ENCODE measurements around the gene NOL11. TPM values are rescaled to one million over a fixed set of nuclear protein-coding genes. Genes with fewer than 3 reads are reported as not detected.

NOL11 gene
- total and polyA plus RNA-seq, 2 of the 4 experiments (the other 2 are of a cell fraction), result 26.2 to 58.3 TPM

DNA sequence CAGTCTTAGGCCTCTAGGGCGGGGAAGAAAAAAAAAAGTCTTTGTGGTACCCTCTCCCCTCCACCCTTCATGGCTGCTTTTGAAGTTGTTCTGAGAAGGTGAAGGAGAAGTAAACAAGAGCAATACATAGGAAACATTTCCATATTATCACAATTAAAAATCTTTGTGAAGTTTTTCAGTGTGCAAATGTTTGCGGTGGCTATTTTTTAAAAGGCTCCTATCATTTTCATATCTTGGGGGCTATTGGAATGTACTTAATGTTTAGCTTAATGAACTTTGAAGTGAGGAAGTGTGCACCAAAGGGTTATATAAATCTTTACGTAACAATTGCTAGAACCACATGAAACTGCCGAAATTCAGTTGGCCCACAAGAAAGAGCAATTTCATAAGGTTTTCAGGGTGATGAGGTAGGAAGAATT is 7.6 kb downstream of the NOL11 start:
- ATAC-seq (ENCODE audit: low read depth) (no peak), DNase-seq (no peak)
- Histone ChIP-seq H4K8ac (ENCODE audit: low read depth in 2 of 2, low read length in 2 of 2) (no peak overlapping the region), H3K18ac (ENCODE audit: low read depth, low read length) (no peak overlapping the region), H2AK5ac (ENCODE audit: low read depth, low read length) (no peak overlapping the region), H3K14ac (replicated peaks; ENCODE audit: low read depth, low read length) (no peak overlapping the region), H3K27me3 (ENCODE audit: control insufficient read depth, insufficient read depth, low read length) (no peaks in the 10 kb centered on the region), H4K5ac (ENCODE audit: low read depth, low read length) (no peak overlapping the region), H3K36me3 (ENCODE audit: control insufficient read depth, insufficient read depth, low read length) (peaks cover 52% of the 10 kb centered on the region), H2AK9ac (replicated peaks; ENCODE audit: low read depth, low read length, poor library complexity) (no peak overlapping the region), H3K79me1 (ENCODE audit: low read depth in 1 of 2, low read length in 2 of 2) (peaks cover 10 to 12% of the 10 kb centered on the region in 2 experiments; a peak in 2 of 4 replicates), H3K9me1 (ENCODE audit: insufficient read depth, low read length) (no peaks in the 10 kb centered on the region), H3K27ac (ENCODE audit: insufficient read depth, low read length) (no peak overlapping the region), H3K9ac (ENCODE audit: low read depth, low read length) (no peak overlapping the region), H2BK15ac (ENCODE audit: low read depth, low read length) (no peak overlapping the region), H3K23ac (ENCODE audit: low read depth, low read length) (no peak overlapping the region), H3K4me3 (ENCODE audit: insufficient read depth, low read depth, low read length) (no peak overlapping the region), H4K91ac (ENCODE audit: insufficient read depth, low read depth, low read length) (no peak overlapping the region), H3K9me3 (ENCODE audit: control insufficient read depth, insufficient read depth, low read length) (no peaks in the 10 kb centered on the region), H2BK20ac (ENCODE audit: low read depth, low read length) (no peak overlapping the region), H3K56ac (ENCODE audit: extremely low read depth, insufficient read depth, low read length) (no peak overlapping the region), H2BK120ac (ENCODE audit: low read depth, low read length) (no peak overlapping the region), H2AFZ (replicated peaks; ENCODE audit: low read length, poor library complexity) (no peak overlapping the region), H4K20me1 (ENCODE audit: insufficient read depth, low read length) (no peaks in the 10 kb centered on the region), H3K4me1 (ENCODE audit: control insufficient read depth, insufficient read depth, low read length) (no peaks in the 10 kb centered on the region), H2BK5ac (ENCODE audit: low read depth, low read length, poor library complexity, severe bottlenecking) (no peak overlapping the region), H3K4ac (ENCODE audit: low read depth, low read length) (no peak overlapping the region), H3K4me2 (ENCODE audit: low read depth, low read length) (no peak overlapping the region)
- ChIA-PET POLR2A (ENCODE audit: unreplicated experiment) (no interaction called here), CTCF (no interaction called here)
- BruUV-seq (replicated peaks), result no TSS peak
- intact Hi-C loops (cut with micrococcal nuclease), result no loop called here
- dilution Hi-C loops (cut with HindIII; ENCODE audit: low sequenced_read_pairs, unreplicated experiment), result no loop called here
- in situ Hi-C loops (cut with MboI; ENCODE audit: low sequenced_read_pairs), result no loop called here
- 83% methylated on average over 2 of the region's 4 CpGs; no CpG with 5 or more reads in 1 of the 2 experiments for WGBS, 2 experiments (ENCODE audit: extremely low coverage in 2 of 2, insufficient read length in 1 of 2)
- TF ChIP-seq RFX5 (IDR thresholded peaks at IDR 0.05; ENCODE audit: low read depth, low read length), result no peak
- TF ChIP-seq CEBPB (IDR thresholded peaks at IDR 0.05; ENCODE audit: low read depth, low read length), result no peak
- no peak for TF ChIP-seq SMC3 (IDR thresholded peaks at IDR 0.05; ENCODE audit: low read depth, low read length)
- TF ChIP-seq, protein P1, sequence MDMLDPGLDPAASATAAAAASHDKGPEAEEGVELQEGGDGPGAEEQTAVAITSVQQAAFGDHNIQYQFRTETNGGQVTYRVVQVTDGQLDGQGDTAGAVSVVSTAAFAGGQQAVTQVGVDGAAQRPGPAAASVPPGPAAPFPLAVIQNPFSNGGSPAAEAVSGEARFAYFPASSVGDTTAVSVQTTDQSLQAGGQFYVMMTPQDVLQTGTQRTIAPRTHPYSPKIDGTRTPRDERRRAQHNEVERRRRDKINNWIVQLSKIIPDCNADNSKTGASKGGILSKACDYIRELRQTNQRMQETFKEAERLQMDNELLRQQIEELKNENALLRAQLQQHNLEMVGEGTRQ (IDR thresholded peaks at IDR 0.05; ENCODE audit: low read depth, low read length), result no peak
- TF ChIP-seq, protein P2, sequence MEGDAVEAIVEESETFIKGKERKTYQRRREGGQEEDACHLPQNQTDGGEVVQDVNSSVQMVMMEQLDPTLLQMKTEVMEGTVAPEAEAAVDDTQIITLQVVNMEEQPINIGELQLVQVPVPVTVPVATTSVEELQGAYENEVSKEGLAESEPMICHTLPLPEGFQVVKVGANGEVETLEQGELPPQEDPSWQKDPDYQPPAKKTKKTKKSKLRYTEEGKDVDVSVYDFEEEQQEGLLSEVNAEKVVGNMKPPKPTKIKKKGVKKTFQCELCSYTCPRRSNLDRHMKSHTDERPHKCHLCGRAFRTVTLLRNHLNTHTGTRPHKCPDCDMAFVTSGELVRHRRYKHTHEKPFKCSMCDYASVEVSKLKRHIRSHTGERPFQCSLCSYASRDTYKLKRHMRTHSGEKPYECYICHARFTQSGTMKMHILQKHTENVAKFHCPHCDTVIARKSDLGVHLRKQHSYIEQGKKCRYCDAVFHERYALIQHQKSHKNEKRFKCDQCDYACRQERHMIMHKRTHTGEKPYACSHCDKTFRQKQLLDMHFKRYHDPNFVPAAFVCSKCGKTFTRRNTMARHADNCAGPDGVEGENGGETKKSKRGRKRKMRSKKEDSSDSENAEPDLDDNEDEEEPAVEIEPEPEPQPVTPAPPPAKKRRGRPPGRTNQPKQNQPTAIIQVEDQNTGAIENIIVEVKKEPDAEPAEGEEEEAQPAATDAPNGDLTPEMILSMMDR (conservative IDR thresholded peaks at IDR 0.05; ENCODE audit: low read depth, low read length), result no peak
- TF ChIP-seq RCOR1 (IDR thresholded peaks at IDR 0.05; ENCODE audit: insufficient replicate concordance, low read length), result no peak
- no peak for TF ChIP-seq CHD1 (IDR thresholded peaks at IDR 0.05; ENCODE audit: low read depth, low read length)
- no peak for TF ChIP-seq NFE2L2 (IDR thresholded peaks at IDR 0.05; ENCODE audit: low read depth, low read length)
- TF ChIP-seq, protein P3, sequence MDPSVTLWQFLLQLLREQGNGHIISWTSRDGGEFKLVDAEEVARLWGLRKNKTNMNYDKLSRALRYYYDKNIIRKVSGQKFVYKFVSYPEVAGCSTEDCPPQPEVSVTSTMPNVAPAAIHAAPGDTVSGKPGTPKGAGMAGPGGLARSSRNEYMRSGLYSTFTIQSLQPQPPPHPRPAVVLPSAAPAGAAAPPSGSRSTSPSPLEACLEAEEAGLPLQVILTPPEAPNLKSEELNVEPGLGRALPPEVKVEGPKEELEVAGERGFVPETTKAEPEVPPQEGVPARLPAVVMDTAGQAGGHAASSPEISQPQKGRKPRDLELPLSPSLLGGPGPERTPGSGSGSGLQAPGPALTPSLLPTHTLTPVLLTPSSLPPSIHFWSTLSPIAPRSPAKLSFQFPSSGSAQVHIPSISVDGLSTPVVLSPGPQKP (IDR thresholded peaks at IDR 0.05; ENCODE audit: borderline replicate concordance, low read depth, low read length), result no peak
- no peak for TF ChIP-seq POLR2A (IDR thresholded peaks at IDR 0.05; ENCODE audit: low read depth, low read length)
- TF ChIP-seq FOS (IDR thresholded peaks at IDR 0.05; ENCODE audit: low read depth, low read length), result no peak
- no peak for TF ChIP-seq MXI1 (IDR thresholded peaks at IDR 0.05; ENCODE audit: borderline replicate concordance, low read depth, low read length)
- no peak for TF ChIP-seq MAFK (IDR thresholded peaks at IDR 0.05; ENCODE audit: low read depth, low read length)
- TF ChIP-seq BHLHE40 (IDR thresholded peaks at IDR 0.05; ENCODE audit: low read depth, low read length), result no peak
- TF ChIP-seq RAD21 (IDR thresholded peaks at IDR 0.05; ENCODE audit: low read length), result no peak
- TF ChIP-seq MAZ (IDR thresholded peaks at IDR 0.05; ENCODE audit: borderline replicate concordance, low read depth, low read length), result no peak
